Activated CD8-positive, alpha-beta memory T cell treated with anti-CD3 and anti-CD28 coated beads, Interleukin-2, amount 50 U/mL, for 4 hours (primary cell): ENCODE measurements around the gene AGFG2.
"Not testable (repeated sequence)": the region's sequence is repeated elsewhere in the genome, so short reads cannot be mapped to it uniquely, and the experiment has no call there.

Source experiments
- DNase-seq: peaks from one replicate; pipeline ENCODE4 v3.0.0-alpha.2; 2020

The AGFG2 gene, protein sequence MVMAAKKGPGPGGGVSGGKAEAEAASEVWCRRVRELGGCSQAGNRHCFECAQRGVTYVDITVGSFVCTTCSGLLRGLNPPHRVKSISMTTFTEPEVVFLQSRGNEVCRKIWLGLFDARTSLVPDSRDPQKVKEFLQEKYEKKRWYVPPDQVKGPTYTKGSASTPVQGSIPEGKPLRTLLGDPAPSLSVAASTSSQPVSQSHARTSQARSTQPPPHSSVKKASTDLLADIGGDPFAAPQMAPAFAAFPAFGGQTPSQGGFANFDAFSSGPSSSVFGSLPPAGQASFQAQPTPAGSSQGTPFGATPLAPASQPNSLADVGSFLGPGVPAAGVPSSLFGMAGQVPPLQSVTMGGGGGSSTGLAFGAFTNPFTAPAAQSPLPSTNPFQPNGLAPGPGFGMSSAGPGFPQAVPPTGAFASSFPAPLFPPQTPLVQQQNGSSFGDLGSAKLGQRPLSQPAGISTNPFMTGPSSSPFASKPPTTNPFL

DNA sequence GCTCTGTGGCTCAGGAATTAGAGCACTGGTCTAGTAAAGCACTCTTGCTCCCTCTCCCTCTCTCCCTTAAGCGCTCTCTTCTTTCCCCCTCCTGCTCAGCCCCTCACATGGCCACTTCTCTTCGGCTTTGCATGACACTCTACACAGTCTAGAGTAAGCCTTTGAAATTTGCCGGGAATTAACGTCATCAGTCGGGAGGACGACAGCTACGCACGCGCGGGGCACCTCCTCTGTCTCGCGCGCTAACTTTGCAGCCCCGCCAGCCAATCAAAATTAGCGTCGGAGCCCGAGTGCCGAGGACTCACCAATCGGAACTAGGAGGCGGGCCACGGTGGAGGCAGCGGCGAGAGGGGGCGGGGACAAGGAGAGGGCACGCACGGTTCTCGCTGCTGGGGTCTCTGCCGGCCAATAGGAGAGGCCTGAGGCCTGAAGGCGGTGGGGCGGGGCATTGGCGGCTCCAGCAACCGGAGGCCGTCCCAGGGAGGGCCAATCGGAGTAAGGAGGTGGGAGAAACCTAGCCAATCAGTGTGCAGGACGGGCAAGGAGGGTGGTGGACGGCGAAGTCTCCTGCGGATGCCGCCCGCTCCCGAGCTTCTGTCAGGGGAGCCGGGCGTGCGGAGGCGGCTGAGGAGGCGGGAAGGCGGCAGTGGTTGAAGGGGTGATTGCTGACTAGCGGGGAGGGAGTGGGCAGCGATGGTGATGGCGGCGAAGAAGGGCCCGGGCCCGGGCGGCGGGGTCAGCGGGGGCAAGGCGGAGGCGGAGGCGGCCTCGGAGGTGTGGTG is at the start of gene AGFG2:
AGFG2 (plus strand) TSS at position 550 of the 782 bp plus-strand sequence; CDS start at position 694, 144 bp downstream.
- DNase-seq: peak; percentile 100

GRCh38 chr7:100489824-100490223 is 49.2 kb upstream of the AGFG2 start:
- no peak for DNase-seq

DNA sequence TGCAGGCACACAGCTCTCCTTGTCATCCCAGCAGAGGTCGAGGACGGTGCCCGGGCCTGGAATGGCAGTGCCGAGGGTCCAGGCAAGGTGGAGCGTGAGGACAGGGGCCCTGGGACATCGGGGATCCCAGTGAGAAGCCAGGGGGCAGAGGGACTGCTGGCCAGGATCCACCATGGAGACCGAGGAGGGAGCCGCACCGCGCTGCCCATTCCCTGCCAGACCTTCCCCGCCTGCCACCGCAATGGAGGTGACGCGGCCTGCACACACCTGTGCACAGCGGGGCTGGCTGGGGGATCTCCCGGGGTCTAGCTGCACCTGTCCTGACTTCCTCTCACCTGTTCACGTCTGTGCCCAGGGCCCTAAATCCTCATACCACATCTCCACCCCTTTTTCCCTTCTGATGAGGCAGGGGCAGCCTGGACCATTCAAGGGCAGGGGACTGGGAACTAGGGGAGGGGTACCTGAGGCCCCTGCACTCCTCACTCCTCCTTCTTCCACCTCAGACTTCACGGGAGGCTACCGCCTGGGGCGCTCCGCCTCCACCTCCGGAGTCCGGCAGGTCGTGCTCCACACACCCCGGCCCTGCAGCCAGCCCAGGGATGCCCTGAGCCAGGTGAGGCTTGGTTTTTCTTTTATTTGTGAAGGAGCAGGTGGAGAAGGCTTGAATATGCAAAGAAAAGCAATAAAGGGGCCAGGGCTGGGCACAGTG is 48.4 kb upstream of the AGFG2 start:
- no peak for DNase-seq

GRCh38 chr7:100491192-100491578 is 47.8 kb upstream of the AGFG2 start:
- DNase-seq: no peak

- DNase-seq: no peak
Observed at GRCh38 chr7:100492738-100493475, 46.1 kb upstream of the AGFG2 start.

- peak; percentile 56 for DNase-seq
Observed at GRCh38 chr7:100493476-100494264, 45.3 kb upstream of the AGFG2 start.

DNA sequence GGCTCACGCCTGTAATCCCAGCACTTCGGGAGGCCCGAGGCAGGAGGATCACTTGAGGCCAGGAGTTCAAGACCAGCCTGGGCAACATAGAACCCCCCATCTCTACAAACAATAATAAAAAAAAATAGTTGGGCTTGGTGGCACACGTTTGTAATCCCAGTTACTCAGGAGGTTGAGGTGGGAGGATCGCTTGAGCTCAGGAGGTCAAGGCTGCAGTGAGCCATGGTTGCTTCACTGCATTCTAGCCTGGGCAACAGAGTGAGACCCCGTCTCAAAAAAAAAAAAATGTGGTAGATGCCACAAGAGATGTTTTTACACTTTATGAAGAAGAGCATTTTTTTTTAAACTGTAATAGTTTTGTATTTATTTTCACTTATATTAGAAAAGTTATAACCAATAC is 42.5 kb upstream of the AGFG2 start:
- DNase-seq: no peak

GRCh38 chr7:100500743-100501142 is 38.3 kb upstream of the AGFG2 start:
- DNase-seq: not testable (repeated sequence)

GRCh38 chr7:100504031-100504430 is 35.0 kb upstream of the AGFG2 start:
- DNase-seq: not testable (repeated sequence)

GRCh38 chr7:100504887-100505611 is 34.0 kb upstream of the AGFG2 start:
- DNase-seq: no peak

DNA sequence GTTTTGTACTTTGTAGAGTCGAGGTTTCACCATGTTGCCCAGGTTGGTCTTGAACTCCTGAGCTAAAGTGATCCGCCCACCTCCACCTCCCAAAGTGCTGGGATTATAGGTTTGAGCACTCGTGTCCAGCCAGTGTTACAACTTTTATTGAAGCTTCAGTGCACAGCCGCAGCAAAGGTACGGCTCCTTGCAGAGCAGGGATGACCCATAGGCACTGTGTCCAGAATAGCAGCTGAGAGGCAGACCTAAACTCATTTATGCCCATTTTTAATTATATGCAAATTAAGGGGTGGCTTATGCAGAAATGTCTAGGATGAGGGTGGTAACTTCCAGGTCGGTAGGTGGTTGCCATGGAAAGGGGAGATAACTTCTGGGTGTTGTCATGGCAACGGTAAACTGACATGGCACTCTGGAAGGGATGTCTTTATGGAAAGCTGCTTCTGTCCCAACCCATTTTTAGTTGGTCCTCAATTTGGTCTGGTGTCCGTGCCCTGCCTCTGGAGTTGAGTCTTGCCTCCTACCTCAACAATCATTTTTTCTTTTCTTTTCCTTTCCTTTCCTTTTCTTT is 32.6 kb upstream of the AGFG2 start:
- DNase-seq: no peak

DNA sequence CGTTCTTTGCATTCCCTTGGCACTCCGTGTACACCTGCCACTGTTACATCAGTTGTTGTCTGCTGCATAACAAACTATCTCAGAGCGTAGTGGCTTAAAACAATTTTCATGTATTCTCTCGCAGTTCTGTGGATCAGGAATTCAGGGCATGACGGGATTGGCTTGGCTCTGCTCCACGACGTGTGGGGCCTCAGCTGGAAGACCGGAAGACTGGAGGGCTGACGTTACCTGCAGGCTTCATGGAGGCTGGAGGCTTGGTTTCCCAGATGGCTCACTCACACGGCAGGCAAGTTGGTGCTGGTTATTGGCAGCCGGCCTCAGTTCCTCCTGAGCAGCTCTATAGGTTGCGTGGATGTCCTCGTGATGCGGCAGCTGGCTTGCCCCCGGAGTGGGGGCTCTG is 29.8 kb upstream of the AGFG2 start:
- no peak for DNase-seq

- no peak for DNase-seq
Observed at GRCh38 chr7:100510437-100511239, 28.4 kb upstream of the AGFG2 start.

DNA sequence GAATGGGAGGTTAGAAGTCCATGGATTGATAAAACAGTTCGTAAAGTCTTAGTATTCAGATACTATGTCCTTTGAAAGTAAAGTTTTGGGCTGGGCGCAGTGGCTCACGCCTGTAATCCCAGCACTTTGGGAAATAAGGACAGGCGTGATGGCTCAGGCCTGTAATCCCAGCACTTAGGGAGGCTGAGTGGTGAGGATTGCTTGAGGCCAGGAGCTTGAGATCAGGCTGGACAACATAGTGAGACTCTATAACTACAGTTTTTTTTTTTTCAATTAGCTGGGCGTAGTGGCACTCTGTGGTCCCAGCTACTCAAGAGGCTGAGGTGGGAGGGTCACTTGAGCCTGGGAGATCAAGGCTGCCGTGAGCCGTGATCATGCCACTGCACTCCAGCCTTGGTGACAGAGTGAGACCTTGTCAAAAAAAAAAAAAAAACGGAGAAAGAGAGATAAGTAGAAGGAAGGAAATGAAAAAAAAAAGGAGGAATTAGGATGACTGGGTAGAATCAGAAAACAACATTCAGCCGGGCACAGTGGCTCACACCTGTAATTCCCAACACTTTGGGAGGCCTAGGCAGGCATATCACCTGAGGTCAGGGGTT is 25.7 kb upstream of the AGFG2 start:
- DNase-seq: no peak

DNA sequence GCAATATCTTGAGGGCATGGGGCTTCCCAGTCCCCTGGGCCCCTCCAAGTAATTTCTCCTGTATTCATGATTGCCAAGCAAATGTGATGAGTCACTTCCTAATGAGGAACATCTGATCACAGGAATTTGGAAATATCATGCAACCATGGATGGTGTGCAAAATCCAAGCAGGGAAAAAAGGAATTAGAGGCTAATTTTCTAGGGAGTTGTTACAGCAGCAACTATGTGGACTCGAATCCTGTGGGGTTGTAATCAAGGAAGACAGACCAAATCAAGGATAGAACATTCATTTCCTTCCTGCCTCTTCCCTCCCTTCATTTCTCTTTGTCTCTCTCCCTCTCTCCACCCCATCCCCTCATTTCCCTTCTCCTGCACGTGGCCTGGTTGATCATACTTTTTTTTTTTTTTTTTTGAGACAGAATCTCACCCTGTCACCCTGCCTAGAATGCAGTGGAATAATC is 23.9 kb upstream of the AGFG2 start:
- no peak for DNase-seq

DNA sequence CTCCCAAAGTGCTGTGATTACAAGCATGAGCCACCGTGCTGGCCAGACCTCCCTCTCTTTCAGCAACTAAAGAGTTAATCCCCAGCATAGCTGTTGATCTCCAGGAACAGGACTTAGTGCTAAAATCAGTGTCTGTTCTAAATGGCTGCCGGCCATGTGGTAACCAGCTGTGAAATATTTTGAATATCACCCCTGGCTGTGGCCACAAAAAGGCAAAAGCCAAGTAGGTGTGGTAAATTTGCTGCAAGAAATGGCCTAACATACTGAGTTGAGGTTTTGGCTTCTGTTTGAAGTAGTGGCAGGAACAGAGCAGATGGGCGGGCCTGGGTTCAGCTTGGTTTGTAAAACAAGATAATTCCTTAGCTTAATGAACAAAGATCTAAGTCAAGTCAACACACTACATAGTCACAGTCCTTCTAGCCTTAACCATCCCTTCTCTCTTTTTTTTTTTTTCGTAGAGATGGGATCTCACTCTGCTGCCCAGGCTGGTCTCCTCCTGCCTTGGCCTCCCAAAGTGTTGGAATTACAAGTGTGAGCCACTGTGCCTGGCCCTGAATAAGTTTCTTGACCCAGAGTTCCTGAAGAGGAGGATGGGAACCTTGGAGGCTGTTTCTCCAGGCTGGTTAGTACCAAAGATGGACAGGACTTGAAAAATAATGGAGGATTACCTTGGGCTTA is 22.7 kb upstream of the AGFG2 start:
- peak; percentile 30 for DNase-seq

DNA sequence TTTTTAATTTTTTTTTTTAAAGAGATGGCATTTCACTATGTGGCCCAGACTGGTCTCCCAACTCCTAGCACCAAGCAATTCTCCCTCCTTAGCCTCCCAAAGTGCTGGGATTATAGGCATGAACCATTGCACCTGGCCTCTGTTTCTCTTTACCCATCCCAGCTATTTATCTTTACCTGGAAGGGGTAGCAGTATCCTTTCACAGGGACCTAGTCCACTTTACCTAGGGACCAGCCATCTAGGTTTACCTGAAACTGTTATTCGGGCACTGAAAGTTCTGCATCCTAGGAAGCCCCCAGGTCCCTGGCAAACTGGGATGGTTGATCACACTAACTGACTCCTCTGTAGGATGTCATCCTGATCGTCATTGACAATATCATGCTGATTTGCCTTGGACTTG is 21.7 kb upstream of the AGFG2 start:
- DNase-seq: no peak

GRCh38 chr7:100519580-100519979 is 19.4 kb upstream of the AGFG2 start:
- no peak for DNase-seq

GRCh38 chr7:100520138-100520537 is 18.9 kb upstream of the AGFG2 start:
- no peak for DNase-seq
